ENCODE measurements around the gene CELSR2. TPM values are rescaled to one million over a fixed set of nuclear protein-coding genes. Genes with fewer than 3 reads are reported as not detected.

Gene CELSR2
- total and polyA plus RNA-seq, 2 of the 8 experiments (the other 6 are each of a cell fraction or from before 2014, with no cell fraction given), result 12.0 to 27.7 TPM

DNA sequence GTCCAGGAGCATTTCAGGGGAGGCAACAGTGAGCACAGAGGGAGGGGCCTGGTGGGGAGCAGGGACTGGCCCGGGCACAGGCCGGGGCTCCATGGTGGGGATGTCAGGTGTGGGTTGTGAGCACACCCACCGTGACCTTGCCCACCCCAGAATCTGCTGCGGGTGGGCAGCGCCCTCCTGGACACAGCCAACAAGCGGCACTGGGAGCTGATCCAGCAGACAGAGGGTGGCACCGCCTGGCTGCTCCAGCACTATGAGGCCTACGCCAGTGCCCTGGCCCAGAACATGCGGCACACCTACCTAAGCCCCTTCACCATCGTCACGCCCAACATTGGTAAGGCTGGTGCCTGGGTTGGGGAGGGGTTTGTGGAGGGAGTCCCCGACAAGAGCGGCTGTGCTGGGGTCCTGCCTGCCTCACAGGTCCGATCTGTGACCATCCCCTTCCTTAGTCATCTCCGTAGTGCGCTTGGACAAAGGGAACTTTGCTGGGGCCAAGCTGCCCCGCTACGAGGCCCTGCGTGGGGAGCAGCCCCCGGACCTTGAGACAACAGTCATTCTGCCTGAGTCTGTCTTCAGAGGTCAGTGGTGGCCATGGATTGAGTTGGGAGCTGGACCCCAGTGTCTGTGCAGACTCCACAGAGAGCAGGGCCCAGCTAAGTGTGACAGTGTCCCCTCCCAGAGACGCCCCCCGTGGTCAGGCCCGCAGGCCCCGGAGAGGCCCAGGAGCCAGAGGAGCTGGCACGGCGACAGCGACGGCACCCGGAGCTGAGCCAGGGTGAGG lies 19.3 kb downstream of the CELSR2 start:
- WGBS, 2 experiments (ENCODE audit: extremely low coverage in 1 of 2, insufficient coverage in 1 of 2, insufficient read length in 1 of 2, insufficient replicate concordance in 2 of 2, low coverage in 1 of 2, low lambda C conversion rate in 2 of 2, missing lambda C conversion rate in 1 of 2), result 93% methylated on average over 29 of the region's 29 CpGs; no CpG with 5 or more reads in 1 of the 2 experiments
- DNase-seq (ENCODE audit: low read depth in 1 of 2, low spot score in 2 of 2) (no peak), FAIRE-seq (no peak)
- ChIA-PET CTCF (ENCODE audit: partially characterized antibody) (interaction anchor here (0.6 to 2.4 kb wide), 20 partner anchors 8 to 264 kb away, joined by 3 to 11 read pairs (median 3); partner anchors contain the start of gene SORT1), POLR2A (ENCODE audit: partially characterized antibody) (interaction anchor here (1.2 to 1.4 kb wide), 3 partner anchors 8 to 25 kb away, joined by 3 to 4 read pairs (median 3); no protein-coding TSS in a partner anchor)
- H2BK12ac ChIP-seq (ENCODE audit: low read depth, low read length), result no peak overlapping the region
- no peaks in the 10 kb centered on the region for H3K4me1 ChIP-seq (replicated peaks in 1 of 4; ENCODE audit: control insufficient read depth in 3 of 4, insufficient read depth in 4 of 4, low read length in 3 of 4)
- no peak overlapping the region for H2BK120ac ChIP-seq (replicated peaks; ENCODE audit: low read depth, low read length)
- no peaks in the 10 kb centered on the region for H3K23me2 ChIP-seq (ENCODE audit: low read depth, low read length)
- H3K27me3 ChIP-seq (replicated peaks in 1 of 4; ENCODE audit: control insufficient read depth in 3 of 4, extremely low read depth in 1 of 4, insufficient read depth in 3 of 4, low read length in 3 of 4), result no peaks in the 10 kb centered on the region
- H4K20me1 ChIP-seq (replicated peaks in 1 of 2; ENCODE audit: control insufficient read depth in 1 of 2, insufficient read depth in 2 of 2, low read length in 2 of 2), result peaks cover 0 to 13% of the 10 kb centered on the region in 2 experiments
- no peaks in the 10 kb centered on the region for H3K79me1 ChIP-seq (ENCODE audit: low read depth, low read length)
- H2BK15ac ChIP-seq (ENCODE audit: low read length), result no peak overlapping the region
- H3K36me3 ChIP-seq (ENCODE audit: control insufficient read depth in 2 of 4, insufficient read depth in 4 of 4, low read length in 3 of 4), result peaks cover 15 to 34% (median 23%) of the 10 kb centered on the region in 4 experiments; a peak in 6 of 8 replicates
- no peak overlapping the region; the same call in 1 of the 2 replicates for H2BK5ac ChIP-seq (ENCODE audit: low read depth, low read length)
- H3K4me2 ChIP-seq (ENCODE audit: insufficient read depth in 1 of 2, low read depth in 2 of 2, low read length in 2 of 2), result no peak overlapping the region
- no peak overlapping the region for H3K9ac ChIP-seq (replicated peaks in 1 of 4; ENCODE audit: extremely low read depth in 1 of 4, low read depth in 3 of 4, low read length in 3 of 4)
- no peak overlapping the region for H2AFZ ChIP-seq (ENCODE audit: low read length)
- H3K79me2 ChIP-seq (ENCODE audit: control insufficient read depth in 1 of 2, insufficient read depth in 2 of 2, low read length in 2 of 2), result no peaks in the 10 kb centered on the region
- no peak overlapping the region for H3K4ac ChIP-seq (replicated peaks; ENCODE audit: insufficient read length, low read depth, low read length)
- H3K23ac ChIP-seq (ENCODE audit: insufficient read length), result no peak overlapping the region
- H4K91ac ChIP-seq (replicated peaks; ENCODE audit: insufficient read length, low read length), result no peak overlapping the region
- no peak overlapping the region for H4K8ac ChIP-seq (ENCODE audit: extremely low read depth, insufficient read depth, low read length)
- H3K56ac ChIP-seq (replicated peaks; ENCODE audit: insufficient read length, low read depth, low read length), result no peak overlapping the region
- no peak overlapping the region for H3K4me3 ChIP-seq (ENCODE audit: extremely low read depth in 1 of 4, insufficient read depth in 2 of 4, low read depth in 3 of 4, low read length in 4 of 4)
- H3K14ac ChIP-seq (ENCODE audit: insufficient read length), result no peak overlapping the region
- H4K5ac ChIP-seq (ENCODE audit: insufficient read length, low read depth, low read length), result no peak overlapping the region
- H3K27ac ChIP-seq (ENCODE audit: low read depth, low read length), result no peak overlapping the region
- H3K18ac ChIP-seq (ENCODE audit: extremely low read depth, low read length), result no peak overlapping the region
- no peak overlapping the region for H2BK20ac ChIP-seq (ENCODE audit: low read length)
- H2AK5ac ChIP-seq (ENCODE audit: low read depth, low read length), result no peak overlapping the region
- no peaks in the 10 kb centered on the region for H3K9me3 ChIP-seq (ENCODE audit: insufficient read depth in 2 of 2, low read depth in 1 of 2, low read length in 1 of 2)
- TF ChIP-seq CREB1 (IDR thresholded peaks at IDR 0.05) (no peak), SUZ12 (IDR thresholded peaks at IDR 0.05; ENCODE audit: low read length) (no peak), BCL11A (IDR thresholded peaks at IDR 0.05; ENCODE audit: low read depth in 2 of 2, low read length in 2 of 2) (no peak), JUN (IDR thresholded peaks at IDR 0.05; ENCODE audit: low read depth, low read length) (no peak), SAP30 (IDR thresholded peaks at IDR 0.05; ENCODE audit: insufficient read depth, insufficient replicate concordance, low read length) (no peak), RNF2 (IDR thresholded peaks at IDR 0.05; ENCODE audit: borderline replicate concordance, low read depth, low read length, missing control alignments, poor library complexity, severe bottlenecking) (no peak), TEAD4 (IDR thresholded peaks at IDR 0.05; ENCODE audit: low read depth, low read length) (no peak), POU5F1 (IDR thresholded peaks at IDR 0.05; ENCODE audit: low read depth, low read length) (no peak), POLR2A (IDR thresholded peaks at IDR 0.05; ENCODE audit: control extremely low read depth in 1 of 2, low read depth in 2 of 2, low read length in 2 of 2) (no peak)
- TF ChIP-seq, protein P1, sequence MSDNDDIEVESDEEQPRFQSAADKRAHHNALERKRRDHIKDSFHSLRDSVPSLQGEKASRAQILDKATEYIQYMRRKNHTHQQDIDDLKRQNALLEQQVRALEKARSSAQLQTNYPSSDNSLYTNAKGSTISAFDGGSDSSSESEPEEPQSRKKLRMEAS (IDR thresholded peaks at IDR 0.05), result no peak
- TF ChIP-seq, protein P2, sequence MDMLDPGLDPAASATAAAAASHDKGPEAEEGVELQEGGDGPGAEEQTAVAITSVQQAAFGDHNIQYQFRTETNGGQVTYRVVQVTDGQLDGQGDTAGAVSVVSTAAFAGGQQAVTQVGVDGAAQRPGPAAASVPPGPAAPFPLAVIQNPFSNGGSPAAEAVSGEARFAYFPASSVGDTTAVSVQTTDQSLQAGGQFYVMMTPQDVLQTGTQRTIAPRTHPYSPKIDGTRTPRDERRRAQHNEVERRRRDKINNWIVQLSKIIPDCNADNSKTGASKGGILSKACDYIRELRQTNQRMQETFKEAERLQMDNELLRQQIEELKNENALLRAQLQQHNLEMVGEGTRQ (IDR thresholded peaks at IDR 0.05; ENCODE audit: low read length), result no peak

Data from H1 (cell line).